HG02870 (cell line): ENCODE results near the gene PDPK1.

ENCODE experiments used
- ATAC-seq: cut with Tn5 transposase; IDR thresholded peaks from one replicate; pipeline ENCODE4 v1.9.1; 2021; ENCODE audit warnings: mild to moderate bottlenecking, moderate library complexity; ENCODE audit not compliant: unreplicated experiment

Gene PDPK1

GRCh38 chr16:2507052-2507659, 30.7 kb upstream of the PDPK1 start:
- ATAC-seq: no peak

GRCh38 chr16:2507665-2508064, 30.2 kb upstream of the PDPK1 start:
- no peak for ATAC-seq

- no peak for ATAC-seq
Measured at GRCh38 chr16:2508722-2509400, 29.0 kb upstream of the PDPK1 start.

GRCh38 chr16:2511128-2511800, 26.6 kb upstream of the PDPK1 start:
- no peak for ATAC-seq

DNA sequence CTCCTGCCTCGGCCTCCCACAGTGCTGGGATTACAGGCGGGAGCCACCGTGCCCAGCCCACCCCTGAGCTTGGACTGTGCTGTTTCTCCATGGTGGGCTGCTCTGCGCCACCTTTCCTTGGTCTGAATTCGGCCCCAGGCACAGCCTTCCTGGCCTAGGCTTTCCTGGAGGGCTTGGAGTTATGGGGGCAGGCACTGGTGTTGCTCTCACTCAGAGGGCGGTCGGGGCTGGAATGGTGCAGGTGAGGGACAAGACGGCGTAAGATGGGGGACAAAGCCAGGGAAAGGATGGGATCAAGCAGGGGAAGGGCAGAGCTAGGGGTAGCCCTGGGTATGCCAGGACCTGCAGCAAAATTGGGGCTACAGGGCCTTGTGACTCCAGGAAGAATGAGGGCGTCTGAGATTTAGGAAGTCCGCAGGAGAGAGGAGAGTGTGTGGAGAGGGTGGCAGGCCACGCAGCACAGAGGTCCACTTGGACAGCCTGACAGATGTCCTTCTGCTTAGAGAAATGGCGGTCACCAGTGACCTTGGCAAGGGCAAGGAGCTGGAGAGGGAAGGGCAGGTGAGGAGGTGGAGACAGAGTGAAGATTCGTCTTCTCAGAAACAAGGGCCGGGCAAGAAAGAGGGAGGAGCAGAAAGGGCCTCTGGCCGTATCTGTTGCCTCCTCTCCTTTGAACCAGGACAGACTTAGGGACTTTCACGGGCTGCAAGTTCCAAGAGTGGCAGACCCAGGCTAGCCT, 25.7 kb upstream of the PDPK1 start:
- ATAC-seq: no peak

GRCh38 chr16:2512735-2513404, 25.0 kb upstream of the PDPK1 start:
- no peak for ATAC-seq

GRCh38 chr16:2513405-2514332, 24.2 kb upstream of the PDPK1 start, which contains the start of gene ATP6V0C:
Gene ATP6V0C, plus strand, starts transcription at chr16:2513952. Its CDS starts 152 bp downstream, at chr16:2514104.
- peak; percentile 60 for ATAC-seq

GRCh38 chr16:2514333-2515179, 23.3 kb upstream of the PDPK1 start:
- no peak for ATAC-seq

GRCh38 chr16:2515180-2515851, 22.5 kb upstream of the PDPK1 start:
- no peak for ATAC-seq

DNA sequence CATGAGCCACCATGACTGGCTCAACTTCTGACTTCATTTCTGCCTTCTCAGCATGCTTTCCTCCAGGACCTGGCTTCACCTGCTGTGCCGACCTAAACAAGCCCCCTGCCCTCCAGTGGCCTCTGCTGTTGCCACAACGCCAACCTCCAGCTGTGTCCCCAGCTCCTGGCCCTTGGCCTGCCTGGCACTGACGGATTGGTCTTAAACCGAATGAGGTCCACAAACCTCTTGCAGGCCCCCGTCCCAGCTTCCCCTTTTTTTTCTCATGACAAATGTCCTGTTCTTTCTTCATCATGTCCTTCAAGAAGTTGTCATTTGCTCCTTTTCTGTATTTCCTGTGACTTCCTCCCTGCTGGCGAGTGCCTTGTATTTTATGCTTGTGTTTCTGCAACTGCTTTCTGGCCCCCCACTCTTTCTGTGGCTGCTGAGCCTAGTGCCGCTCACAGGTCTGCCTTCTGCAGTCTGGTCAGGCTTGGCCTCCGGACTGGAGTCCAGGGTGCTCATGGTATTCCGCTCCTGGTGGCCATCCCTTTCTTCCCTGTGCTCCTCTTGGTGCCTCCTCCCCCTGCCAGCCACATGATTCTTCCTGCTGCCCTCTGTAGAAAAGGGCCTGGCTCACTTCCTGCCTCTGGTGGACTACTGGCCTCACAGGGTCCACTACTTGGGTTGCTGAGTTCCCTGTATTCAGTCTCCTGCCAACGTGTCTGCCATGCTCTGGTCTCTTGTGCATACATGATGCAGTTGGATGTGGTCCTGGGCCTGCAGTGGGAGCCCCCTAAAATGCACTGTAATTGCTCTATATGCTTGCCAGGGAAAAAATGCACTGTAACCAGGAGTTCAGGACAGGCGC, 21.2 kb upstream of the PDPK1 start:
- ATAC-seq: no peak

GRCh38 chr16:2517954-2518605, 19.7 kb upstream of the PDPK1 start:
- ATAC-seq: no peak

DNA sequence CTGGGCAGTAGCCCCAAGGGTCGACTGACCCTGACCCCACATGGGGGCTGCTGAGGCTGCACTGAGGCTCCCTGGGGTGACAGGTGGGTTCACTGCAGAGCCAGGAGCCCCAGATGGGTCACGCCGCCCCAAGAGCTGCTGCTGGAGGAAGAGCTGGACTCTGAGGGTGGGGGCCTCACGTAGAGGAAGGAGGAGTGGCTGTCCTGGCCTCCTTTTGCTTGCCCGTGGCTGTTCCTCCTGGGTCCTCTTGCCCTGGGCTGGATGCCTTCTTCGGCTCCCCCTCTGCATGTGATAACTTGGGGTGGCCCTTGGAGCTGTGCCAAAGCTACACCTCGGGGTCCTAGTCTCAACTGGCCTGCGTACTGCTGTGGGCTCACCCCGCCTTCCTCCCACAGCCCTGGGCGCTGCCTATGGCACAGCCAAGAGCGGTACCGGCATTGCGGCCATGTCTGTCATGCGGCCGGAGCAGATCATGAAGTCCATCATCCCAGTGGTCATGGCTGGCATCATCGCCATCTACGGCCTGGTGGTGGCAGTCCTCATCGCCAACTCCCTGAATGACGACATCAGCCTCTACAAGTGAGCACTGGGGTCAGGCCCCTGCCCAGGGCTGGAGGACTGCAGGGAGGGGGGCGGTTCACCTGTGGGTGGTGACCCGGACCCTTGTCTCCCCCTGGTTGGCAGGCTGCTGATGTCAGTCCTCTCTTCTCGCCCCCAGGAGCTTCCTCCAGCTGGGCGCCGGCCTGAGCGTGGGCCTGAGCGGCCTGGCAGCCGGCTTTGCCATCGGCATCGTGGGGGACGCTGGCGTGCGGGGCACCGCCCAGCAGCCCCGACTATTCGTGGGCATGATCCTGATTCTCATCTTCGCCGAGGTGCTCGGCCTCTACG, 18.8 kb upstream of the PDPK1 start:
- no peak for ATAC-seq

- ATAC-seq: no peak
Measured at GRCh38 chr16:2519711-2520080, 18.1 kb upstream of the PDPK1 start.

DNA sequence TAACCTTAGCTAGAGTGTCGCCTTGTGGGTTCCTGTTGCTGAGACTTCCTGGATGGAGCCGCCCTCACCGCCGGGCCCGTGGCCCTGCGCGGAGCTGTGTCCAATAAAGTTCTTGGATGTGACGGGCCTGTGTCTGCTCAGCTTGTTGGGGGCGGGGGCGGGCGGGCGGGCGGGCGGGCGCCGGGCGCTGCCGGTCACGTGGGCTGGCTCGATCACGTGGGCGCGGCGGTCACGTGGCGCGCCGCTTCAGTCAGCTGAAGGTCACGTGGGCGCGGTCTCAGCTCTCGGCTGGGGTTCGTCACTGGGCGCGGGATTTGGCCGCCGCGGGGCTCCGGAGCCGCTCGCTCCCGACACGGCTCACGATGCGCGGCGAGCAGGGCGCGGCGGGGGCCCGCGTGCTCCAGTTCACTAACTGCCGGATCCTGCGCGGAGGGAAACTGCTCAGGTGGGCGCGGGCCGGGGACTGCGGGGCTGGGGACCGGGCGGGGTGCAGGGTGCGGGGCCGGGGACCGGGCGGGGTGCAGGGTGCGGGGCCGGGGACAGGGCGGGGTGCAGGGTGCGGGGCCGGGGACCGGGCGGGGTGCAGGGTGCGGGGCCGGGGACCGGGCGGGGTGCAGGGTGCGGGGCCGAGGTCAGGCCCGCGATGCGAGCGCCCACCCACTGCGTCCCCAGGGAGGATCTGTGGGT, 17.6 kb upstream of the PDPK1 start, which contains the start of gene AMDHD2:
TSS of gene AMDHD2 (plus strand) at position 275 of the 687 bp plus-strand sequence. CDS start at position 363, 88 bp downstream.
- ATAC-seq: peak; percentile 50
